ENCODE data around the gene GRIK2. TPM values are rescaled to one million over a fixed set of nuclear protein-coding genes. Genes with fewer than 3 reads are reported as not detected.

The GRIK2 gene
- total and polyA plus RNA-seq, 12 donors = 0.09 to 10.6 (median 1.9) TPM

- TF ChIP-seq POLR2A (IDR thresholded peaks at IDR 0.05) = no peak
- TF ChIP-seq, protein P1, sequence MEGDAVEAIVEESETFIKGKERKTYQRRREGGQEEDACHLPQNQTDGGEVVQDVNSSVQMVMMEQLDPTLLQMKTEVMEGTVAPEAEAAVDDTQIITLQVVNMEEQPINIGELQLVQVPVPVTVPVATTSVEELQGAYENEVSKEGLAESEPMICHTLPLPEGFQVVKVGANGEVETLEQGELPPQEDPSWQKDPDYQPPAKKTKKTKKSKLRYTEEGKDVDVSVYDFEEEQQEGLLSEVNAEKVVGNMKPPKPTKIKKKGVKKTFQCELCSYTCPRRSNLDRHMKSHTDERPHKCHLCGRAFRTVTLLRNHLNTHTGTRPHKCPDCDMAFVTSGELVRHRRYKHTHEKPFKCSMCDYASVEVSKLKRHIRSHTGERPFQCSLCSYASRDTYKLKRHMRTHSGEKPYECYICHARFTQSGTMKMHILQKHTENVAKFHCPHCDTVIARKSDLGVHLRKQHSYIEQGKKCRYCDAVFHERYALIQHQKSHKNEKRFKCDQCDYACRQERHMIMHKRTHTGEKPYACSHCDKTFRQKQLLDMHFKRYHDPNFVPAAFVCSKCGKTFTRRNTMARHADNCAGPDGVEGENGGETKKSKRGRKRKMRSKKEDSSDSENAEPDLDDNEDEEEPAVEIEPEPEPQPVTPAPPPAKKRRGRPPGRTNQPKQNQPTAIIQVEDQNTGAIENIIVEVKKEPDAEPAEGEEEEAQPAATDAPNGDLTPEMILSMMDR (IDR thresholded peaks at IDR 0.05) = no peak
- intact Hi-C loops (cut with DNase I) = no loop called here
- Histone ChIP-seq H3K36me3 (replicated peaks in 1 of 2) (no peaks in the 10 kb centered on the region), H3K4me3 (no peak overlapping the region), H3K4me1 (replicated peaks in 1 of 2) (no peaks in the 10 kb centered on the region), H3K27me3 (no peaks in the 10 kb centered on the region), H3K27ac (no peak overlapping the region), H3K9me3 (replicated peaks in 1 of 3) (no peaks in the 10 kb centered on the region)
- no peak for DNase-seq
- 61 to 83% (median 80%) methylated on average over 1 of the region's 1 CpG for WGBS, 4 donors
Observed at GRCh38 chr6:102051720-102052119, 658.2 kb downstream of the GRIK2 start.

DNA sequence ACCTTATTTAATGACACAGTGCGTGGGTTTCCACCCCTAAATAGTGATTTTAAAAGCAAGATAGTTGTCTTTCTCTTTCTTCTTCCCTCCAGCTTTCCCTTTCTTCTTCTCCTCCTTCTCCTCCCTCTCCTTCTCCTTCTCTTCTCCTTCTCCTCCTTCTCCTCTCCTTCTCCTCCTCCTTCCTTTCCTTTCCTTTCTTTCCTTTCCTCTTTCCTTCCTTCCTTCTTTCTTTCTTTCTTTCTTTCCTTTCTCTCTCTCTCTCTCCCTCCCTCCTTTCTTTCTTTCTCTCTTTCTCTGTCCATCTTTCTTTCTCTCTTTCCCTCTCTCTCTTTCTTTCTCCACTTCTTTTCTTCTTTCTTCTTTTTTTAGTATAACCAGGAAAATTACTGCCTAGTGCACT, 670.6 kb downstream of the GRIK2 start:
- Histone ChIP-seq H3K9me3 (replicated peaks in 1 of 3) (no peaks in the 10 kb centered on the region), H3K27me3 (no peaks in the 10 kb centered on the region), H3K27ac (no peak overlapping the region), H3K4me3 (no peak overlapping the region), H3K4me1 (replicated peaks in 1 of 2) (no peaks in the 10 kb centered on the region), H3K36me3 (replicated peaks in 1 of 2) (no peaks in the 10 kb centered on the region)
- TF ChIP-seq, protein P1 (IDR thresholded peaks at IDR 0.05) = no peak
- no peak for TF ChIP-seq POLR2A (IDR thresholded peaks at IDR 0.05)
- intact Hi-C loops (cut with DNase I) = no loop called here
- no peak for DNase-seq
- WGBS, 4 donors = 73 to 88% (median 86%) methylated on average over 1 of the region's 1 CpG

- Histone ChIP-seq H3K4me1 (replicated peaks in 1 of 2) (no peaks in the 10 kb centered on the region), H3K9me3 (replicated peaks in 1 of 3) (no peaks in the 10 kb centered on the region), H3K27me3 (no peaks in the 10 kb centered on the region), H3K27ac (no peak overlapping the region), H3K36me3 (replicated peaks in 1 of 2) (no peaks in the 10 kb centered on the region), H3K4me3 (no peak overlapping the region)
- intact Hi-C loops (cut with DNase I) = no loop called here
- no peak for TF ChIP-seq POLR2A (IDR thresholded peaks at IDR 0.05)
- TF ChIP-seq, protein P1 (IDR thresholded peaks at IDR 0.05) = no peak
- no peak for DNase-seq
- 43 to 60% (median 51%) methylated on average over 1 of the region's 1 CpG for WGBS, 4 donors
Observed at GRCh38 chr6:102066301-102066700, 672.8 kb downstream of the GRIK2 start.

- H3K4me1 ChIP-seq (replicated peaks in 1 of 2) = no peaks in the 10 kb centered on the region
- WGBS, 4 donors = 60 to 69% (median 64%) methylated on average over 7 of the region's 7 CpGs
- intact Hi-C loops (cut with DNase I) = no loop called here
- H3K9me3 ChIP-seq (replicated peaks in 1 of 3) = no peaks in the 10 kb centered on the region
- H3K27ac ChIP-seq = no peak overlapping the region
- no peak for DNase-seq
- no peaks in the 10 kb centered on the region for H3K36me3 ChIP-seq (replicated peaks in 1 of 2)
- H3K4me3 ChIP-seq = no peak overlapping the region
- no peak for TF ChIP-seq POLR2A (IDR thresholded peaks at IDR 0.05)
- TF ChIP-seq, protein P1 (IDR thresholded peaks at IDR 0.05) = no peak
- no peaks in the 10 kb centered on the region for H3K27me3 ChIP-seq
Observed at GRCh38 chr6:102068349-102068929, 674.9 kb downstream of the GRIK2 start.

Data from adrenal gland (tissue), 12 donors.